Measurements from ENCODE around the gene PGAM5.

The PGAM5 gene

GRCh38 chr12:132710043-132710404 is 618 bp upstream of the PGAM5 start:
- Histone ChIP-seq H3K27me3 (ENCODE audit: control insufficient read depth, insufficient read depth, low read length, poor library complexity, severe bottlenecking) (no peaks in the 10 kb centered on the region), H3K27ac (ENCODE audit: insufficient read depth, low read depth, low read length, poor library complexity, severe bottlenecking) (peak overlapping the region; percentile 11), H3K4me3 (ENCODE audit: insufficient read depth, low read depth, low read length) (peak overlapping the region; percentile 73), H3K4me1 (ENCODE audit: control insufficient read depth, insufficient read depth, low read length) (no peaks in the 10 kb centered on the region), H3K9me3 (ENCODE audit: control insufficient read depth, low read length) (no peaks in the 10 kb centered on the region), H3K36me3 (ENCODE audit: control insufficient read depth, insufficient read depth, low read length) (peaks cover 5% of the 10 kb centered on the region)
- 4 to 5% methylated on average over 26 of the region's 26 CpGs for WGBS, 2 experiments

GRCh38 chr12:132711080-132711843 is 620 bp downstream of the PGAM5 start:
- H3K4me3 ChIP-seq (ENCODE audit: insufficient read depth, low read depth, low read length): peak overlapping the region; percentile 73
- 9 to 10% methylated on average over 59 of the region's 59 CpGs for WGBS, 2 experiments
- no peaks in the 10 kb centered on the region for H3K4me1 ChIP-seq (ENCODE audit: control insufficient read depth, insufficient read depth, low read length)
- H3K9me3 ChIP-seq (ENCODE audit: control insufficient read depth, low read length): no peaks in the 10 kb centered on the region
- H3K27ac ChIP-seq (ENCODE audit: insufficient read depth, low read depth, low read length, poor library complexity, severe bottlenecking): no peak overlapping the region
- H3K36me3 ChIP-seq (ENCODE audit: control insufficient read depth, insufficient read depth, low read length): peaks cover 6% of the 10 kb centered on the region
- H3K27me3 ChIP-seq (ENCODE audit: control insufficient read depth, insufficient read depth, low read length, poor library complexity, severe bottlenecking): no peaks in the 10 kb centered on the region

DNA sequence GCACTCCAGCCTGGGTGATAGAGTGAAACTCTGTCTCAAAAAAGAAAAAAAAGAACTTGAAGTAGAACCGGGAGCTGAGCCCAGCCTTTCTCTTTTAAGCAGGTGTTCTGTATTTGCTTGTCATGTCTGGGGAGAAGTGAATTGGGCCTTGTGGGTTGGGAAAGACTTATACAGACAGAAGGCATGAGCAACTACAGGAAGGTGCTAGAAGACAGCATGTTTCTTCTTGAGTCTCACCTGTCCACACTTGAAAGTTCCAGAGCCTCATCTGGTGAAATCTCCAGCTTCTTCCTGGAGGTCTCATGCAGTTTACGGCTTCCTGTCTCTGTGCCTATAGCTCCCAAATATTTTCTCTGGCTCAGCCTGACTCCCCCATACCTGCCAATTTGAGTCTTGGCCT is 2.5 kb downstream of the PGAM5 start:
- H3K4me3 ChIP-seq (ENCODE audit: insufficient read depth, low read depth, low read length): no peak overlapping the region
- H3K9me3 ChIP-seq (ENCODE audit: control insufficient read depth, low read length): no peaks in the 10 kb centered on the region
- no peaks in the 10 kb centered on the region for H3K27me3 ChIP-seq (ENCODE audit: control insufficient read depth, insufficient read depth, low read length, poor library complexity, severe bottlenecking)
- WGBS, 2 experiments: 94 to 96% methylated on average over 2 of the region's 2 CpGs
- peaks cover 6% of the 10 kb centered on the region for H3K36me3 ChIP-seq (ENCODE audit: control insufficient read depth, insufficient read depth, low read length)
- no peaks in the 10 kb centered on the region for H3K4me1 ChIP-seq (ENCODE audit: control insufficient read depth, insufficient read depth, low read length)
- H3K27ac ChIP-seq (ENCODE audit: insufficient read depth, low read depth, low read length, poor library complexity, severe bottlenecking): no peak overlapping the region

- Histone ChIP-seq H3K4me3 (ENCODE audit: insufficient read depth, low read depth, low read length) (no peak overlapping the region), H3K36me3 (ENCODE audit: control insufficient read depth, insufficient read depth, low read length) (peaks cover 17% of the 10 kb centered on the region), H3K27me3 (ENCODE audit: control insufficient read depth, insufficient read depth, low read length, poor library complexity, severe bottlenecking) (no peaks in the 10 kb centered on the region), H3K27ac (ENCODE audit: insufficient read depth, low read depth, low read length, poor library complexity, severe bottlenecking) (no peak overlapping the region), H3K9me3 (ENCODE audit: control insufficient read depth, low read length) (no peaks in the 10 kb centered on the region), H3K4me1 (ENCODE audit: control insufficient read depth, insufficient read depth, low read length) (no peaks in the 10 kb centered on the region)
- 88 to 89% methylated on average over 9 of the region's 9 CpGs for WGBS, 2 experiments
Observed at GRCh38 chr12:132715874-132716273, 5.2 kb downstream of the PGAM5 start.

DNA sequence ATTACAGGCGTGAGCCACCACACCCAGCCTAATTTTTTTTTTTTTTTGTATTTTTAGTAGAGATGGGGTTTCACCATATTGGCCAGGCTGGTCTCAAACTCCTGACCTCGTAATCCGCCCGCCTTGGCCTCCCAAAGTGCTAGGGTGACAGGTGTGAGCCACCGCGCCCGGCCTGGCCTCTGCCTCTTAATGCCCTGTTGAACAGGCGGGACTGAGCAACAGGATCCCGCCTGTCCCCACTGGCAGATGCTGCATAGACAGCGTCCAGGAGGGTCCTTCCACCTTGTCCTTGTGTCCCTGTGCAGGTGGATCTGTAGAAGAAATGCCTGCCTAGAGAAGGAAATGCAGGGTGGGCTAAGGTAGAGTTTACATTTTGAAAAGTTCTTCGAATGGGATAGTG is 5.7 kb downstream of the PGAM5 start:
- Histone ChIP-seq H3K27ac (ENCODE audit: insufficient read depth, low read depth, low read length, poor library complexity, severe bottlenecking) (no peak overlapping the region), H3K36me3 (ENCODE audit: control insufficient read depth, insufficient read depth, low read length) (peaks cover 17% of the 10 kb centered on the region)

GRCh38 chr12:132717011-132717410 is 6.4 kb downstream of the PGAM5 start:
- Histone ChIP-seq H3K4me1 (ENCODE audit: control insufficient read depth, insufficient read depth, low read length) (no peaks in the 10 kb centered on the region), H3K27me3 (ENCODE audit: control insufficient read depth, insufficient read depth, low read length, poor library complexity, severe bottlenecking) (no peaks in the 10 kb centered on the region), H3K36me3 (ENCODE audit: control insufficient read depth, insufficient read depth, low read length) (peaks cover 20% of the 10 kb centered on the region), H3K27ac (ENCODE audit: insufficient read depth, low read depth, low read length, poor library complexity, severe bottlenecking) (no peak overlapping the region), H3K9me3 (ENCODE audit: control insufficient read depth, low read length) (no peaks in the 10 kb centered on the region), H3K4me3 (ENCODE audit: insufficient read depth, low read depth, low read length) (no peak overlapping the region)
- 90% methylated on average over 17 of the region's 17 CpGs for WGBS, 2 experiments

More for the DNA sequence above, 5.7 kb downstream of the PGAM5 start:
- 86 to 88% methylated on average over 11 of the region's 11 CpGs for WGBS, 2 experiments
- Histone ChIP-seq H3K4me1 (ENCODE audit: control insufficient read depth, insufficient read depth, low read length) (no peaks in the 10 kb centered on the region), H3K9me3 (ENCODE audit: control insufficient read depth, low read length) (no peaks in the 10 kb centered on the region), H3K4me3 (ENCODE audit: insufficient read depth, low read depth, low read length) (no peak overlapping the region), H3K27me3 (ENCODE audit: control insufficient read depth, insufficient read depth, low read length, poor library complexity, severe bottlenecking) (no peaks in the 10 kb centered on the region)

- peaks cover 20% of the 10 kb centered on the region for H3K36me3 ChIP-seq (ENCODE audit: control insufficient read depth, insufficient read depth, low read length)
Observed at GRCh38 chr12:132717531-132718387, 7.1 kb downstream of the PGAM5 start.

DNA sequence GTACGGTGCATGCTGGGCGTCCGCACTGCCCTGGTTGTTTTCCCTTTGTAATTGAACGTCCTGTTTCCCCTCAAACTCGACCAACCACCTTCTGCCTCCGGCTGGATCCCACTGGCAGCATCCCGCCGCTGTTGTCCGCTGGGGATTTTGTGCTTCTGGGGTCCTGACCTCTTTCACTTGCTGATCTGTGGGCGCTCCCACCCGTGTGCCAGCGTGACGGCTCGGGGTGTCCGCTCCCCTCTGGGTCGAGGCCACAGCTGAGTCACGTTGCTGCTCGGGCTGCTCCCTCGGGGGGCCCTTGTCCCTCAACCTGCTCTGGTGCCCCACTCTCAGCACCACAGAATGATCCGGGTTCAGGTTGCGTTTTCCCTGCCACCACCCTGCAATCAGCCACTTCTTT is 8.0 kb downstream of the PGAM5 start:
- H3K9me3 ChIP-seq (ENCODE audit: control insufficient read depth, low read length): no peaks in the 10 kb centered on the region
- no peaks in the 10 kb centered on the region for H3K27me3 ChIP-seq (ENCODE audit: control insufficient read depth, insufficient read depth, low read length, poor library complexity, severe bottlenecking)
- H3K4me3 ChIP-seq (ENCODE audit: insufficient read depth, low read depth, low read length): no peak overlapping the region
- 94 to 96% methylated on average over 21 of the region's 21 CpGs for WGBS, 2 experiments
- H3K36me3 ChIP-seq (ENCODE audit: control insufficient read depth, insufficient read depth, low read length): peaks cover 28% of the 10 kb centered on the region
- H3K27ac ChIP-seq (ENCODE audit: insufficient read depth, low read depth, low read length, poor library complexity, severe bottlenecking): peak overlapping the region; percentile 16
- no peaks in the 10 kb centered on the region for H3K4me1 ChIP-seq (ENCODE audit: control insufficient read depth, insufficient read depth, low read length)

More at GRCh38 chr12:132717531-132718387, 7.1 kb downstream of the PGAM5 start:
- Histone ChIP-seq H3K9me3 (ENCODE audit: control insufficient read depth, low read length) (no peaks in the 10 kb centered on the region), H3K27me3 (ENCODE audit: control insufficient read depth, insufficient read depth, low read length, poor library complexity, severe bottlenecking) (no peaks in the 10 kb centered on the region), H3K4me3 (ENCODE audit: insufficient read depth, low read depth, low read length) (no peak overlapping the region), H3K27ac (ENCODE audit: insufficient read depth, low read depth, low read length, poor library complexity, severe bottlenecking) (no peak overlapping the region), H3K4me1 (ENCODE audit: control insufficient read depth, insufficient read depth, low read length) (no peaks in the 10 kb centered on the region)
- WGBS, 2 experiments: 96% methylated on average over 60 of the region's 61 CpGs

GRCh38 chr12:132719141-132719953 is 8.7 kb downstream of the PGAM5 start:
- Histone ChIP-seq H3K27ac (ENCODE audit: insufficient read depth, low read depth, low read length, poor library complexity, severe bottlenecking) (no peak overlapping the region), H3K36me3 (ENCODE audit: control insufficient read depth, insufficient read depth, low read length) (peaks cover 35% of the 10 kb centered on the region), H3K27me3 (ENCODE audit: control insufficient read depth, insufficient read depth, low read length, poor library complexity, severe bottlenecking) (no peaks in the 10 kb centered on the region), H3K4me3 (ENCODE audit: insufficient read depth, low read depth, low read length) (no peak overlapping the region), H3K4me1 (ENCODE audit: control insufficient read depth, insufficient read depth, low read length) (no peaks in the 10 kb centered on the region), H3K9me3 (ENCODE audit: control insufficient read depth, low read length) (no peaks in the 10 kb centered on the region)
- WGBS, 2 experiments: 94% methylated on average over 31 of the region's 31 CpGs

DNA sequence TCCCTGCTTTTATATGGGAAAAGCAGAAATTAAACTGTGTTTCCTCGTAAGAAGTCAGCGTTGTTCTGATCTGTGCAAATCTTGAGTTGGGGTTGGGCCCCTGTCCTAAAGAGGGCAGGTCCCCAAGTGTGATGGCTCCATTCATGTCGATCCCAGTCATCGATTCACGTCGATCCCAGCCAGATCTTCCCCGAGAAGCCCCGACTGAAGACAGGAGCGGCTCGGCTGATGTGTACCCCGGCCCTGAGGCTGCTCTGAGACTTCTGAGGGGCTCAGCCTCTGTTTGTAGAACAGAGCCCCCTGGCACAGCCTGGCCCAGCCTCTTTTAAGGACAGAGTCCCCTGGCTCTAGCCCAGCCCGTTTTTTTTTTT is 9.3 kb downstream of the PGAM5 start:
- Histone ChIP-seq H3K36me3 (ENCODE audit: control insufficient read depth, insufficient read depth, low read length) (peaks cover 33% of the 10 kb centered on the region), H3K9me3 (ENCODE audit: control insufficient read depth, low read length) (no peaks in the 10 kb centered on the region), H3K27ac (ENCODE audit: insufficient read depth, low read depth, low read length, poor library complexity, severe bottlenecking) (no peak overlapping the region), H3K4me1 (ENCODE audit: control insufficient read depth, insufficient read depth, low read length) (no peaks in the 10 kb centered on the region), H3K4me3 (ENCODE audit: insufficient read depth, low read depth, low read length) (no peak overlapping the region), H3K27me3 (ENCODE audit: control insufficient read depth, insufficient read depth, low read length, poor library complexity, severe bottlenecking) (no peaks in the 10 kb centered on the region)
- WGBS, 2 experiments: 93 to 95% methylated on average over 12 of the region's 12 CpGs
